CD4-positive, alpha-beta T cell treated with Interleukin-4 for 4 hours (primary cell): ENCODE results near the gene CBL.
A peak's percentile ranks its signal among the peaks of the same experiment; 100 is the strongest.

Source experiments
- DNase-seq: peaks from one replicate; pipeline ENCODE4 v3.0.0-alpha.2; 2020

CBL gene

GRCh38 chr11:119335091-119335654 is 129.0 kb downstream of the CBL start:
- DNase-seq = no peak

GRCh38 chr11:119335655-119336543 is 129.8 kb downstream of the CBL start:
- no peak for DNase-seq

GRCh38 chr11:119336744-119337469 is 130.8 kb downstream of the CBL start:
- DNase-seq = no peak

GRCh38 chr11:119337581-119338317 is 131.6 kb downstream of the CBL start:
- no peak for DNase-seq

- peak; percentile 64 for DNase-seq
Observed at GRCh38 chr11:119338318-119338890, 132.3 kb downstream of the CBL start.

GRCh38 chr11:119338965-119339588 is 132.9 kb downstream of the CBL start:
- DNase-seq = no peak

- DNase-seq = no peak
Observed at GRCh38 chr11:119339589-119340334, 133.6 kb downstream of the CBL start.

GRCh38 chr11:119340335-119341221 is 134.4 kb downstream of the CBL start, which contains the start of gene C1QTNF5:
C1QTNF5 (minus strand) TSS chr11:119340883; CDS start chr11:119340397, 486 bp downstream.
- DNase-seq = no peak

- DNase-seq = no peak
Observed at GRCh38 chr11:119341222-119342022, 135.3 kb downstream of the CBL start.

GRCh38 chr11:119342023-119342300 is 135.8 kb downstream of the CBL start:
- no peak for DNase-seq

- no peak for DNase-seq
Observed at GRCh38 chr11:119342362-119343130, 136.4 kb downstream of the CBL start.

- DNase-seq = no peak
Observed at GRCh38 chr11:119343726-119344125, 137.6 kb downstream of the CBL start.

GRCh38 chr11:119344291-119345010 is 138.3 kb downstream of the CBL start:
- no peak for DNase-seq

GRCh38 chr11:119345685-119346084 is 139.5 kb downstream of the CBL start:
- no peak for DNase-seq

GRCh38 chr11:119346605-119347004 is 140.5 kb downstream of the CBL start, which contains the start of gene MFRP:
MFRP (minus strand) TSS chr11:119346705; CDS start chr11:119346513, 192 bp downstream.
- DNase-seq = no peak

GRCh38 chr11:119347242-119347641 is 141.1 kb downstream of the CBL start:
- DNase-seq = no peak

- no peak for DNase-seq
Observed at GRCh38 chr11:119347940-119348605, 141.9 kb downstream of the CBL start.
